Calu3 (cell line): ENCODE measurements around the gene ENOX2. TPM values are rescaled to one million over a fixed set of nuclear protein-coding genes. Genes with fewer than 3 reads are reported as not detected.
"Not testable (repeated sequence)": the region's sequence is repeated elsewhere in the genome, so short reads cannot be mapped to it uniquely, and the experiment has no call there.

Source experiments
- BruUV-seq: library from RNA; stranded (reverse); fragments of 400-500 nt; replicated peaks from 2 replicates; lab custom pipeline; 2021; lab: Mats Ljungman, UMichigan
- CTCF ChIA-PET: fragments of 300-600 bp; sonication (Branson Sonifier 250); formaldehyde crosslinking; loops from one replicate; lab custom pipeline; 2022; ENCODE audit warnings: antibody characterized with exemption; lab: Charles Lee
- DNase-seq: peaks from one replicate; pipeline ENCODE4 v3.0.0; 2022
- H3K27ac Mint-ChIP-seq: one replicate; pipeline ENCODE4 v1.8.0; 2022; ENCODE audit warnings: mixed read lengths; ENCODE audit not compliant: unreplicated experiment
- H3K27me3 Mint-ChIP-seq: one replicate; pipeline ENCODE4 v1.8.0; 2022; ENCODE audit warnings: mixed read lengths; ENCODE audit not compliant: unreplicated experiment
- H3K36me3 Mint-ChIP-seq: one replicate; pipeline ENCODE4 v1.8.0; 2022; ENCODE audit warnings: mild to moderate bottlenecking, moderate library complexity, mixed read lengths; ENCODE audit not compliant: insufficient read depth, unreplicated experiment
- H3K4me1 Mint-ChIP-seq: one replicate; pipeline ENCODE4 v1.8.0; 2022; ENCODE audit warnings: mild to moderate bottlenecking, low read depth, mixed read lengths; ENCODE audit not compliant: unreplicated experiment
- H3K4me3 Mint-ChIP-seq: one replicate; pipeline ENCODE4 v1.8.0; 2022; ENCODE audit warnings: mild to moderate bottlenecking, low read depth, moderate library complexity, mixed read lengths; ENCODE audit not compliant: unreplicated experiment
- H3K9me3 Mint-ChIP-seq: one replicate; pipeline ENCODE4 v1.8.0; 2022; ENCODE audit warnings: low read depth, mixed read lengths; ENCODE audit not compliant: unreplicated experiment
- CTCF ChIP-seq: fragments of 200-600 bp; IDR thresholded peaks from one replicate; pipeline ENCODE4 v1.8.0; 2022; ENCODE audit warnings: antibody characterized with exemption; ENCODE audit not compliant: unreplicated experiment
- intact Hi-C: fragments of 100-400 bp; cut with micrococcal nuclease; formaldehyde crosslinking; loops from one replicate; pipeline ENCODE4 v1.10.0; 2022; ENCODE audit not compliant: unreplicated experiment
- total RNA-seq: library from RNA; stranded (reverse); gene quantifications from 2 replicates; pipeline ENCODE4 v1.2.3, GENCODE V29; 2022

The ENOX2 gene
- total RNA-seq, 1 experiment from 2014 or later = 23.4 TPM

GRCh38 chrX:130937101-130937500 lies 34.1 kb upstream of the ENOX2 start:
- no peaks in the 10 kb centered on the region for H3K9me3 Mint-ChIP-seq
- H3K4me3 Mint-ChIP-seq = no peak overlapping the region
- intact Hi-C loops = no loop called here
- no peak for DNase-seq
- no peak overlapping the region for H3K27ac Mint-ChIP-seq
- TF ChIP-seq CTCF = no peak
- BruUV-seq = no TSS peak
- CTCF ChIA-PET = no interaction called here
- H3K36me3 Mint-ChIP-seq = no peaks in the 10 kb centered on the region
- peaks cover 13% of the 10 kb centered on the region for H3K27me3 Mint-ChIP-seq
- H3K4me1 Mint-ChIP-seq = no peaks in the 10 kb centered on the region

- Mint-ChIP-seq H3K27ac (no peak overlapping the region), H3K27me3 (peaks cover 6% of the 10 kb centered on the region), H3K4me3 (no peak overlapping the region), H3K9me3 (no peaks in the 10 kb centered on the region), H3K36me3 (no peaks in the 10 kb centered on the region), H3K4me1 (no peaks in the 10 kb centered on the region)
- no peak for DNase-seq
- no peak for TF ChIP-seq CTCF
- intact Hi-C loops = no loop called here
- BruUV-seq = no TSS peak
- CTCF ChIA-PET = no interaction called here
Measured at GRCh38 chrX:130933358-130933757, 30.3 kb upstream of the ENOX2 start.

- CTCF ChIA-PET, H3K9me3 Mint-ChIP-seq, H3K36me3 Mint-ChIP-seq, H3K27ac Mint-ChIP-seq, intact Hi-C loops, BruUV-seq, H3K4me1 Mint-ChIP-seq, DNase-seq, H3K4me3 Mint-ChIP-seq: not testable (repeated sequence)
- H3K27me3 Mint-ChIP-seq = peaks cover 26% of the 10 kb centered on the region
Measured at GRCh38 chrX:130920405-130920804, 17.4 kb upstream of the ENOX2 start.

DNA sequence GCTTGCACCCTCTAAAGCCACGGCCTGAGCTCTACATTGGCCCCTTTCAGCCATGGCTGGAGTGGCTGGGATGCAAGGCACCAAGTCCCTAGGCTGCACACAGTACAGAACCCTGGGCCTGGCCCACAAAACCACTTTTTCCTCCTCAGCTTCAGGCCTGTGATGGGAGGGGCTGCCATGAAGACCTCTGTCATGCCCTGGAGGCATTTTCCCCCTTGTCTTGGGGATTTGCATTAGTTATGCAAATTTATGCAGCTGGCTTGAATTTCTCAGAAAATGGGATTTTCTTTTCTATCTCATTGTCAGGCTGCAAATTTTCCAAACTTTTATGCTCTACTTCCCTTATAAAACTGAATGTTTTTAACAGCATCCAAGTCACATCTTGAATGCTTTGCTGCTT lies 16.7 kb upstream of the ENOX2 start:
- intact Hi-C loops = loop anchor here (5.0 kb wide), 1 partner anchor 587 kb away; no protein-coding TSS in a partner anchor
- DNase-seq, H3K36me3 Mint-ChIP-seq, H3K4me1 Mint-ChIP-seq, BruUV-seq, H3K9me3 Mint-ChIP-seq, H3K4me3 Mint-ChIP-seq, H3K27ac Mint-ChIP-seq, CTCF ChIA-PET: not testable (repeated sequence)
- H3K27me3 Mint-ChIP-seq = peaks cover 26% of the 10 kb centered on the region

DNA sequence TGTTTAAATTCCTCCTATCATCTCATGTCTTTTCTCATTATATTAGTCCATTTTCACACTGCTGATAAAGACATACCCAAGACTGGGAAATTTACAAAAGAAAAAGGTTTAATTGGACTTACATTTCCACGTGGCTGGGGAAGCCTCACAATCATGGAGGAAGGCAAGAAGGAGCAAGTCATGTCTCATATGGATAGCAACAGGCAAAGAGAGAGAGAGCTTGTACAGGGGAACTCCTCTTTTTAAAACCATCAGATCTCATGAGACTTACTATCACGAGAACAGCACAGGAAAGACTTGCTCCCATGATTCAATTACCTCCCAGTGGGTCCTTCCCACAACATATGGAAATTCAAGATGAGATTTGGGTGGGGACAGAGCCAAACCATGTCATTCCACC lies 15.5 kb upstream of the ENOX2 start:
- BruUV-seq, H3K36me3 Mint-ChIP-seq, H3K4me3 Mint-ChIP-seq, H3K27ac Mint-ChIP-seq, H3K4me1 Mint-ChIP-seq, DNase-seq, H3K9me3 Mint-ChIP-seq, CTCF ChIA-PET: not testable (repeated sequence)
- H3K27me3 Mint-ChIP-seq = peaks cover 26% of the 10 kb centered on the region
- intact Hi-C loops = loop anchor here (5.0 kb wide), 1 partner anchor 586 kb away; no protein-coding TSS in a partner anchor
